DOHH2 (cell line): ENCODE data around the gene HOXA10.

Experiments
- H3F3A ChIP-seq: fragments of 200-600 bp; sonication (generic), shearing (Covaris generic); 2 replicates; pipeline ENCODE4 v1.6.0; 2016; ENCODE audit warnings: antibody characterized with exemption, mild to moderate bottlenecking; ENCODE audit not compliant: control insufficient read depth, insufficient read depth
- H3K27ac ChIP-seq: fragments of 200-600 bp; sonication (generic); 2 replicates; pipeline ENCODE4 v1.5.1; 2014; ENCODE audit warnings: low read depth, mild to moderate bottlenecking, low read length, moderate library complexity
- H3K27me3 ChIP-seq: fragments of 200-600 bp; sonication (generic); 2 replicates; pipeline ENCODE4 v1.6.1; 2014; ENCODE audit warnings: mild to moderate bottlenecking, low read length, mixed read lengths; ENCODE audit not compliant: control insufficient read depth
- H3K36me3 ChIP-seq: fragments of 200-600 bp; sonication (generic); 2 replicates; pipeline ENCODE4 v1.6.1; 2014; ENCODE audit warnings: mild to moderate bottlenecking, low read length, moderate library complexity, mixed read lengths; ENCODE audit not compliant: control insufficient read depth
- H3K4me1 ChIP-seq: fragments of 200-600 bp; sonication (generic); 2 replicates; pipeline ENCODE4 v1.6.1; 2014; ENCODE audit warnings: mild to moderate bottlenecking, low read length, mixed read lengths; ENCODE audit not compliant: control insufficient read depth
- H3K4me2 ChIP-seq: fragments of 200-600 bp; sonication (generic); 2 replicates; pipeline ENCODE4 v1.6.0; 2014; ENCODE audit warnings: mild to moderate bottlenecking, low read length, moderate library complexity
- H3K4me3 ChIP-seq: fragments of 200-600 bp; sonication (generic); 2 replicates; pipeline ENCODE4 v1.5.1; 2014; ENCODE audit warnings: mild to moderate bottlenecking, low read length, mixed read lengths
- H3K79me2 ChIP-seq: fragments of 200-600 bp; sonication (generic); 2 replicates; pipeline ENCODE4 v1.6.1; 2014; ENCODE audit warnings: mild to moderate bottlenecking, low read length, mixed read lengths; ENCODE audit not compliant: control insufficient read depth
- H3K9me2 ChIP-seq: fragments of 200-600 bp; sonication (generic); replicated peaks from 2 replicates; pipeline ENCODE4 v1.6.1; 2014; ENCODE audit warnings: mild to moderate bottlenecking, low read length, mixed read lengths; ENCODE audit not compliant: control insufficient read depth
- H3K9me3 ChIP-seq: fragments of 200-600 bp; sonication (generic); 2 replicates; pipeline ENCODE4 v1.6.1; 2014; ENCODE audit warnings: antibody characterized with exemption, low read length, mixed read lengths; ENCODE audit not compliant: control insufficient read depth, insufficient read depth
- H4K20me1 ChIP-seq: fragments of 200-600 bp; sonication (generic); 2 replicates; pipeline ENCODE4 v1.6.0; 2014; ENCODE audit warnings: low read depth, mild to moderate bottlenecking, antibody characterized with exemption, low read length, moderate library complexity; ENCODE audit not compliant: control insufficient read depth, insufficient read depth
- CTCF ChIP-seq: fragments of 200-600 bp; sonication (generic); IDR thresholded peaks from one replicate; pipeline ENCODE4 v1.5.1; 2014; ENCODE audit warnings: antibody characterized with exemption, mild to moderate bottlenecking, low read depth, low read length; ENCODE audit not compliant: poor library complexity, severe bottlenecking
- EZH2phosphoT487 ChIP-seq: fragments of 200-600 bp; sonication (generic); IDR thresholded peaks from 2 replicates; pipeline ENCODE4 v1.6.1; 2017; ENCODE audit warnings: borderline replicate concordance, mild to moderate bottlenecking, antibody characterized with exemption, low read length, moderate library complexity, mixed read lengths

The HOXA10 gene

DNA sequence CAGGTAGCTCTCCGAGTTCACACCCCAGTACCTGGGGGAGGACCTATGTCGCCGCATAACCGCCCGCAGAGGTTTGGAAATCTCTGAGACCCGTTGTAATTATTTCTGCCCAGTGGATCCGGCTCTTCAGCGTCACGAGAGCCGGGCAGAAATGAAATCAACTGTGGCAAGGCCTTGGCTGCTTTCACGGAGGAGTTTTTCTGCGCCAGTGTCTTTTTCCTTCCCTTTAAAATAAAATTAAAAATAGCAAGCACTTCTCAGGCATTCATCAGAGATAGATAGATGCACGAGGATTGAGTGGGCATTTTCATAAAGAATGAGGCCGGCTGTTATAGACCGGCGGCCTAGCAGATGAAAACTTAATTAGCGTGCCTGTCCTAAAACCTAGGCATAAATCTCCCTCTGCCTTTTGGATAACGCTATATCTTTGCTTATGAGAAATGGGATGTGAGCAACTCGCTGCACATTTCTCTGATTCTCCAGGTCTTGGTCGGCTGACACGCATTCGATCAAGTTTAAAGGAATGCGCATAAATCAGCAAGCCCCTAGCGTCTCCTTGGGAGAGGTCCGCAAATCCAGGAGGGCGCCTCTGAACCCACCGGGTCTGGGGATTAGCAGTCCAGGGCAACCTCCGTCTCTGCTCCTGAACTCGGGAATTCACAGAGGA lies 19.3 kb upstream of the HOXA10 start:
- Histone ChIP-seq H3K27me3 (peaks cover 94% of the 10 kb centered on the region), H3K36me3 (no peaks in the 10 kb centered on the region), H3K4me2 (peak overlapping the region; percentile 38; the same call in 1 of the 2 replicates), H3K79me2 (no peaks in the 10 kb centered on the region), H3K9me3 (no peaks in the 10 kb centered on the region), H3K4me1 (peaks cover 13% of the 10 kb centered on the region), H3K4me3 (peak overlapping the region; percentile 12; the same call in 1 of the 2 replicates), H4K20me1 (0 out of 2 replicates have a peak, but pooled peaks cover 8% of the 10 kb centered on the region), H3K27ac (no peak overlapping the region), H3F3A (peaks cover 2% of the 10 kb centered on the region; the same call in 1 of the 2 replicates), H3K9me2 (no peaks in the 10 kb centered on the region)
- peak; percentile 10; the same call in 1 of the 2 replicates for TF ChIP-seq EZH2phosphoT487
- TF ChIP-seq CTCF, result no peak

GRCh38 chr7:27192546-27193334 lies 18.6 kb upstream of the HOXA10 start:
- Histone ChIP-seq H3K9me2 (no peaks in the 10 kb centered on the region), H4K20me1 (0 out of 2 replicates have a peak, but pooled peaks cover 8% of the 10 kb centered on the region), H3K36me3 (no peaks in the 10 kb centered on the region), H3K27ac (no peak overlapping the region), H3K79me2 (no peaks in the 10 kb centered on the region), H3K4me1 (peaks cover 19% of the 10 kb centered on the region), H3K4me2 (peak overlapping the region; percentile 38), H3K9me3 (no peaks in the 10 kb centered on the region), H3K4me3 (peak overlapping the region; percentile 12; the same call in 1 of the 2 replicates), H3K27me3 (peaks cover 94% of the 10 kb centered on the region), H3F3A (peaks cover 2% of the 10 kb centered on the region; the same call in 1 of the 2 replicates)
- TF ChIP-seq EZH2phosphoT487, result no peak; the same call in 1 of the 2 replicates
- TF ChIP-seq CTCF, result no peak

DNA sequence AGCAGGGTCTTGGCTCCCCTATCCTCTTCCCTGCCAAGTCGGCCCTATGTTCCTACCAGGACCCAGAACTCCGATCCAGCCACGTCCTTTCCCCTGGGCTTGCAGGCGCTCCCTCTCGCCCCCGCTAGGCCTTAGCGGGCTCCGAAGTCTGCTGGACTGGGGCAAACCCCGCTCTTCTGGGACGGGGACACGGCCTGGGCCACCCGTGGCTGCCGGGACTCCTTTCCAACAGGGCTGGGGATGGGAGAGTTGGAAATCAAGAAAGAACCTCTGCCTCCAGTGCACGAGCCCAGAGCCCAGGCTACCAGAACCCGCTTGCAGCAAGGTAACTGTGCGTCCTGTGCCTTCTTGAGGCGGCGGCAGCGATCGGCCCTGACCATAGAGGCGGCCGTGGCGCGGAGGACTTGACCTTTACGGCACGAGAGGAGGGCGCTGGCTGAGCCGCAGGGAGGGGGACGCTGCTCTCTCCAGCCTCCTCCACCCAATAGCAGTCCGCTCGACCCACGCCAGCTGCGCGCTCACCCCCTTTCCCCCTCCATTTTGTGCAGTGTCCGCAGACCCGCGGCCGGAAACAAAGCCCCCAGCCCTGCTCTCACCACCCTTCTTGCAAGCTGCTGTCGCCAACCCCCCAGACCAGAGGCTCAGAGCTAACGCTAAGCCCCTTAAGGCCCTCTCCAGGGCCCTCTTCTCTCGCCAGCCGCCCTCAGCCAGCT lies 17.9 kb upstream of the HOXA10 start:
- no peak overlapping the region for H3K27ac ChIP-seq
- 0 out of 2 replicates have a peak overlapping the region, but pooled peaks have one; percentile 38 for H3K4me2 ChIP-seq
- H3K36me3 ChIP-seq, result no peaks in the 10 kb centered on the region
- peaks cover 19% of the 10 kb centered on the region for H3K4me1 ChIP-seq
- TF ChIP-seq EZH2phosphoT487 (peak; percentile 84), CTCF (no peak)
- 0 out of 2 replicates have a peak, but pooled peaks cover 8% of the 10 kb centered on the region for H4K20me1 ChIP-seq
- H3K9me3 ChIP-seq, result no peaks in the 10 kb centered on the region
- peaks cover 4% of the 10 kb centered on the region; the same call in 1 of the 2 replicates for H3F3A ChIP-seq
- H3K4me3 ChIP-seq, result no peak overlapping the region
- H3K79me2 ChIP-seq, result no peaks in the 10 kb centered on the region
- H3K27me3 ChIP-seq, result peaks cover 94% of the 10 kb centered on the region
- H3K9me2 ChIP-seq, result no peaks in the 10 kb centered on the region
